B cell (primary cell): ENCODE results near the gene DAB2IP. TPM values are rescaled to one million over a fixed set of nuclear protein-coding genes. Genes with fewer than 3 reads are reported as not detected.

ENCODE experiments used
- ATAC-seq: fragments of 200-7000 bp; cut with Tn5 transposase; one replicate; pipeline ENCODE4 v1.10.0; 2021; ENCODE audit warnings: low read depth, mild to moderate bottlenecking, moderate number of reproducible peaks, moderate library complexity
- CTCF ChIA-PET: fragments of 350-600 bp; sonication (Branson Sonifier 250); formaldehyde crosslinking; loops from one replicate; lab custom pipeline; 2021; ENCODE audit warnings: antibody characterized with exemption, inconsistent platforms; lab: Charles Lee
- POLR2A ChIA-PET: fragments of 350-600 bp; sonication (Branson Sonifier 250); formaldehyde crosslinking; loops from one replicate; lab custom pipeline; 2021; ENCODE audit warnings: antibody characterized with exemption; lab: Charles Lee
- DNase-seq: peaks from one replicate; pipeline ENCODE4 v3.0.0; 2013
- H2AFZ ChIP-seq: 2 replicates; pipeline ENCODE4 v1.6.1; 2012; ENCODE audit warnings: mild to moderate bottlenecking, low read depth, low read length; ENCODE audit not compliant: insufficient read depth, poor library complexity, severe bottlenecking
- H3K27ac ChIP-seq, 2 donors: 1 replicate in 1 of 2; 2 replicates in 1 of 2; pipeline ENCODE4 v1.5.1; 2012 to 2013; ENCODE audit warnings: low read length in 2 of 2, mild to moderate bottlenecking in 2 of 2, moderate library complexity in 1 of 2
- H3K27me3 ChIP-seq, 4 experiments: fragments of 200-600 bp in 1 of 4; sonication (generic) in 1 of 4; replicated peaks in 1 of 4; 1 replicate in 2 of 4; 2 replicates in 2 of 4; pipeline versions ENCODE4 v1.6.1 to v1.7.0; 2013 to 2016; ENCODE audit warnings: low read length in 3 of 4, mild to moderate bottlenecking in 2 of 4, mixed read lengths in 1 of 4, moderate library complexity in 1 of 4; ENCODE audit not compliant: insufficient read depth in 4 of 4, control insufficient read depth in 3 of 4; ENCODE audit errors: control extremely low read depth in 1 of 4
- H3K36me3 ChIP-seq, 2 experiments: replicated peaks in 1 of 2; 1 replicate in 1 of 2; 2 replicates in 1 of 2; pipeline versions ENCODE4 v1.6.1 to v1.7.1; 2013; ENCODE audit warnings: low read length in 1 of 2; ENCODE audit not compliant: insufficient read depth in 2 of 2, control insufficient read depth in 1 of 2; ENCODE audit errors: control extremely low read depth in 1 of 2, extremely low read depth in 1 of 2
- H3K4me1 ChIP-seq, 2 donors: fragments of 200-600 bp in 1 of 2; sonication (generic) in 1 of 2; 1 replicate in 1 of 2; 2 replicates in 1 of 2; pipeline versions ENCODE4 v1.5.1 to v1.6.1; 2013 to 2017; ENCODE audit warnings: low read length in 2 of 2; ENCODE audit not compliant: control insufficient read depth in 2 of 2, insufficient read depth in 2 of 2
- H3K4me2 ChIP-seq: replicated peaks from 2 replicates; pipeline ENCODE3; 2012; ENCODE audit warnings: mild to moderate bottlenecking, low read depth, low read length; ENCODE audit not compliant: poor library complexity, severe bottlenecking
- H3K4me3 ChIP-seq, 5 experiments: fragments of 200-600 bp in 1 of 5; sonication (generic) in 1 of 5; 1 replicate in 3 of 5; 2 replicates in 2 of 5; pipeline versions ENCODE4 v1.5.1 to v1.7.0; 2011 to 2016; ENCODE audit warnings: low read length in 4 of 5, mild to moderate bottlenecking in 4 of 5, low read depth in 2 of 5, control low read depth in 1 of 5, moderate library complexity in 1 of 5; ENCODE audit not compliant: insufficient read depth in 1 of 5; ENCODE audit errors: control extremely low read depth in 1 of 5, extremely low read depth in 1 of 5
- H3K79me2 ChIP-seq: fragments of 200-600 bp; sonication (generic); one replicate; pipeline ENCODE4 v1.6.0; 2016; ENCODE audit warnings: low read length; ENCODE audit not compliant: control insufficient read depth, insufficient read depth
- H3K9ac ChIP-seq: fragments of 200-600 bp; sonication (generic); 2 replicates; pipeline ENCODE4 v1.6.1; 2017; ENCODE audit warnings: mild to moderate bottlenecking, low read length, moderate library complexity
- H3K9me3 ChIP-seq, 3 donors: one replicate each; pipeline versions ENCODE4 v1.6.1 to v1.7.1; 2013; ENCODE audit warnings: low read length in 2 of 3; ENCODE audit not compliant: control insufficient read depth in 2 of 3, insufficient read depth in 1 of 3; ENCODE audit errors: control extremely low read depth in 1 of 3
- H4K20me1 ChIP-seq: 2 replicates; pipeline ENCODE4 v1.6.0; 2012; ENCODE audit warnings: mild to moderate bottlenecking, low read length; ENCODE audit not compliant: insufficient read depth, control insufficient read depth, poor library complexity, severe bottlenecking
- H3K27ac Mint-ChIP-seq: one replicate; pipeline ENCODE4 v1.8.0; 2021; ENCODE audit warnings: mixed read lengths
- H3K27me3 Mint-ChIP-seq: one replicate; pipeline ENCODE4 v1.8.0; 2021; ENCODE audit warnings: mixed read lengths
- H3K4me1 Mint-ChIP-seq: one replicate; pipeline ENCODE4 v1.8.0; 2021; ENCODE audit warnings: mixed read lengths
- H3K4me3 Mint-ChIP-seq: one replicate; pipeline ENCODE4 v1.8.0; 2021; ENCODE audit warnings: mixed read lengths
- H3K9me3 Mint-ChIP-seq: one replicate; pipeline ENCODE4 v1.8.0; 2022; ENCODE audit warnings: mixed read lengths; ENCODE audit not compliant: insufficient read depth
- EZH2 ChIP-seq: IDR thresholded peaks from 2 replicates; pipeline ENCODE4 v1.6.1; 2012; ENCODE audit warnings: borderline replicate concordance, low read depth, mild to moderate bottlenecking, moderate library complexity, low read length; ENCODE audit not compliant: insufficient read depth, poor library complexity, severe bottlenecking
- WGBS: methylation state at CpG from one replicate; pipeline ENCODE4 v1.1.5; 2013; ENCODE audit warnings: missing lambda C conversion rate; ENCODE audit not compliant: insufficient coverage; 5-methylcytosine and 5-hydroxymethylcytosine counted together
- intact Hi-C: fragments of 100-400 bp; cut with micrococcal nuclease; formaldehyde crosslinking; loops from one replicate; pipeline ENCODE4 v1.10.0; 2022
- polyA plus RNA-seq: library from polyadenylated mRNA; depleted of rRNA; stranded (reverse); fragments of >200 nt; gene quantifications from 2 replicates; pipeline ENCODE4 v1.2.3, GENCODE V29; 2012
- total RNA-seq, 2 donors: library from RNA; stranded (reverse); fragments of 120-200 nt in 1 of 2; gene quantifications; 1 replicate in 1 of 2; 2 replicates in 1 of 2; pipeline versions ENCODE4 v1.2.3 to v1.2.4, GENCODE V29; 2013 to 2022
- TF ChIP-seq, protein P1 (sequence below): fragments of 200-600 bp; IDR thresholded peaks from one replicate; pipeline ENCODE4 v1.8.0; 2022; ENCODE audit warnings: antibody characterized with exemption, mild to moderate bottlenecking

Gene DAB2IP
- total and polyA plus RNA-seq, 2 donors (not counting 1 experiment from before 2014, with no cell fraction given): 1.1 to 3.9 TPM

GRCh38 chr9:121800376-121800775, 148.9 kb downstream of the DAB2IP start:
- H3K4me3 ChIP-seq: no peak overlapping the region
- H3K36me3 ChIP-seq: no peaks in the 10 kb centered on the region
- H3K9me3 ChIP-seq: peaks cover 0 to 4% (median 0%) of the 10 kb centered on the region in 3 donors
- ChIA-PET POLR2A (no interaction called here), CTCF (no interaction called here)
- Mint-ChIP-seq H3K27me3 (peaks cover 22% of the 10 kb centered on the region), H3K4me1 (no peaks in the 10 kb centered on the region), H3K9me3 (peaks cover 7% of the 10 kb centered on the region), H3K27ac (no peak overlapping the region), H3K4me3 (no peak overlapping the region)
- H3K79me2 ChIP-seq: no peaks in the 10 kb centered on the region
- ATAC-seq: no peak
- H3K27me3 ChIP-seq: peaks cover 0 to 4% (median 0%) of the 10 kb centered on the region in 4 experiments
- no peak overlapping the region for H3K4me2 ChIP-seq
- no peaks in the 10 kb centered on the region for H3K4me1 ChIP-seq
- TF ChIP-seq EZH2: no peak
- TF ChIP-seq, protein P1, sequence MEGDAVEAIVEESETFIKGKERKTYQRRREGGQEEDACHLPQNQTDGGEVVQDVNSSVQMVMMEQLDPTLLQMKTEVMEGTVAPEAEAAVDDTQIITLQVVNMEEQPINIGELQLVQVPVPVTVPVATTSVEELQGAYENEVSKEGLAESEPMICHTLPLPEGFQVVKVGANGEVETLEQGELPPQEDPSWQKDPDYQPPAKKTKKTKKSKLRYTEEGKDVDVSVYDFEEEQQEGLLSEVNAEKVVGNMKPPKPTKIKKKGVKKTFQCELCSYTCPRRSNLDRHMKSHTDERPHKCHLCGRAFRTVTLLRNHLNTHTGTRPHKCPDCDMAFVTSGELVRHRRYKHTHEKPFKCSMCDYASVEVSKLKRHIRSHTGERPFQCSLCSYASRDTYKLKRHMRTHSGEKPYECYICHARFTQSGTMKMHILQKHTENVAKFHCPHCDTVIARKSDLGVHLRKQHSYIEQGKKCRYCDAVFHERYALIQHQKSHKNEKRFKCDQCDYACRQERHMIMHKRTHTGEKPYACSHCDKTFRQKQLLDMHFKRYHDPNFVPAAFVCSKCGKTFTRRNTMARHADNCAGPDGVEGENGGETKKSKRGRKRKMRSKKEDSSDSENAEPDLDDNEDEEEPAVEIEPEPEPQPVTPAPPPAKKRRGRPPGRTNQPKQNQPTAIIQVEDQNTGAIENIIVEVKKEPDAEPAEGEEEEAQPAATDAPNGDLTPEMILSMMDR: no peak
- intact Hi-C loops: no loop called here
- no peak overlapping the region for H3K9ac ChIP-seq
- H3K27ac ChIP-seq: no peak overlapping the region
- H2AFZ ChIP-seq: no peak overlapping the region
- DNase-seq: no peak
- 98% methylated on average over 8 of the region's 10 CpGs for WGBS
- no peaks in the 10 kb centered on the region for H4K20me1 ChIP-seq

DNA sequence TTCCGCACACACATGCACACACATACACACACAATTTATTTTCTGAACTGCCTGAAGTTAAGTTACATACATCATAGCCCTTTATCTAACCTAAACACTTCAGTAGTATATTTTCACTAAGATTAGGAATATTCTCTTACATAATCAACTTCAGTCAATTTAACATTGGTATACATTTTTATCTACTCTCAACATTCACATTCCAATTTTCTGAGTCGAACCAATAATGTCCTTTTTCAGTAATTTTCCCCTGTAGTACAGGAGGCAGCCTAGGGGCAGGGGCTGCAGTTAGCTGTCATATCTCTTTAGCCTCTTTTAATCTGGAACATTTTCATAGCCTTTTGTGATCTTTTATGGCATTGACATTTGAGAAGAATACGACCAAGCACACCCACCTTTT, 150.1 kb downstream of the DAB2IP start:
- Mint-ChIP-seq H3K4me3 (no peak overlapping the region), H3K27me3 (peaks cover 22% of the 10 kb centered on the region), H3K4me1 (no peaks in the 10 kb centered on the region), H3K27ac (no peak overlapping the region), H3K9me3 (peaks cover 7% of the 10 kb centered on the region)
- Histone ChIP-seq H3K27me3 (peaks cover 0 to 4% (median 0%) of the 10 kb centered on the region in 4 experiments), H3K36me3 (no peaks in the 10 kb centered on the region), H2AFZ (no peak overlapping the region), H4K20me1 (no peaks in the 10 kb centered on the region), H3K9me3 (peaks cover 0 to 4% (median 0%) of the 10 kb centered on the region in 3 donors), H3K9ac (no peak overlapping the region), H3K27ac (no peak overlapping the region), H3K4me1 (no peaks in the 10 kb centered on the region), H3K4me2 (no peak overlapping the region), H3K79me2 (no peaks in the 10 kb centered on the region), H3K4me3 (no peak overlapping the region)
- WGBS: 100% methylated on average over 1 of the region's 3 CpGs
- ATAC-seq (no peak), DNase-seq (no peak)
- TF ChIP-seq EZH2: no peak
- TF ChIP-seq, protein P1: no peak
- POLR2A ChIA-PET: no interaction called here
- CTCF ChIA-PET: no interaction called here
- intact Hi-C loops: no loop called here
